HG02870 (cell line): Measurements from ENCODE around the gene GP5.

Experiments used
- ATAC-seq: cut with Tn5 transposase; IDR thresholded peaks from one replicate; pipeline ENCODE4 v1.9.1; 2021; ENCODE audit warnings: mild to moderate bottlenecking, moderate library complexity; ENCODE audit not compliant: unreplicated experiment

The GP5 gene

DNA sequence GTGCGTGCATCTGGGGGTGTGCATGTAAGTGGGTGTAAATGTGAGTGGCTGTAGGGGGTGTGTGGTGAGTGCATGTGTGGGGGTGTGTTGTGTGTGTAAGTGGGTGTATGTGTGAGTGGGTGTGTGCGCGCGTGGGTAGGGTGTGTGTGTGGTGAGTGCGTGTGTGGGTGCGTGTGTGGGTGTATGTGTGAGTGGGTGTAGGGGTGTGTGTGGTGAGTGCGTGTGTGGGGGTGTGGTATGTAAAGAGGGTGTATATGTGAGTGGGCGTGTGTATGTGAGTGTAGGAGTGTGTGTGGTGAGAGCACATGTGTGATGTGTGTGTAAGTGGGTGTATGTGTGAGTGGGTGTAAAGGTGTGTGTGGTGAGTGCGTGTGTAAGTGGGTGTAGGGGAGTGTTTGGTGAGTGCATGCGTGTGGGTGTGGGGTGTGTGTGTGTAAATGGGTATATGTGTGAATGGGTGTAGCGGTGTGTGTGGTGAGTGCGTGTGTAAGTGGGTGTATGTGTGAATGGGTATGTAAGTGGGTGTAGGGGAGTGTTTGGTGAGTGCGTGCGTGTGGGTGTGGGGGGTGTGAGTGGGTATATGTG is 47.0 kb downstream of the GP5 start:
- ATAC-seq, result no peak

DNA sequence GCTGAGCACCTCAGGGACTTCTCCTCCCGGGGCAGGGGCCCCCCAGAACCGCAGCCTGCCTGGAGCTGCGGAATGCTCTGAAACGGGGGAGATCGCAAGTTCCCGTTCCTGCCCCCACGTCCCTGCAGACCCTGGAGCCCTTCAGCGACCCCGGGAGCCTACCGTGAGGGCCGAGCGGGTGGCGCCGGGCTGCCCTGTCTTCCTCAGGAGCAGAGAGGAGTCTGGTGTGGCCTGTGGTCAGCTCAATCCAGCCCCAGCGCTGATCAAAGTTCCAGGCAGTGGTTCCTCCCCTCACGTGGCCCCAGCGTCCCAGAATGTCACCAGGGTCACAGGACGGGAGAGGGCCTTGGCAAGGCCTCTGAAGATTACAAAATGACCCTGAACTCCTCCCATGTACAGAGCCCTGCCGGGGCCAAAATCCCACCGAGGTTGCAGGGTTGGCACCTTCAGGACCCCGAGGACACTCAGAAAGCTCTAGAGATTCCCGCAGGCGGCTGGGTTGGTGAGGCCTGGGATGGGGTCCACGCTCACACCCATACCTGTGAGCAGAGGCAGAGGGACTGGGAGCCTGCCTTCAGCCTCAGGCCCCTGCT is 47.9 kb downstream of the GP5 start, which contains the start of gene CPN2:
CPN2 (minus strand) TSS at position 249 of the 593 bp plus-strand sequence. CDS start 8,626 bp downstream, outside the sequence.
- ATAC-seq, result no peak

DNA sequence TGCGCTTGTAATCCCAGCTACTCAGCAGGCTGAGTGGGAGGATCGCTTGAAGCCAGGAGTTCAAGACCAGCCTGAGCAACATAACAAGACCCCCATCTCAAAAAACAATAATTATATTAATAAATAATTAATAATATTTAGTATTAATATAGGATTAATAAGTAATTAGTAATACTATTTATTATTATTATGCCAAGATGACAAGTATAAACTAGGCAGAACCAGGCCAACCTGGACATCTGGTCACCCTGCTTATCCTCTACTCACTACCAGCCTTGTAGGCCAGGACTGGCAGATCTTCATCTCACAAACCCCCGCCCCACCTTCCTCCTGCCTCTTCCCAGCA is 48.4 kb downstream of the GP5 start:
- no peak for ATAC-seq

- ATAC-seq, result no peak
Observed at GRCh38 chr3:194348354-194348753, 50.7 kb downstream of the GP5 start.

GRCh38 chr3:194346621-194347020 is 52.4 kb downstream of the GP5 start:
- ATAC-seq, result no peak

- no peak for ATAC-seq
Observed at GRCh38 chr3:194346035-194346434, 53.0 kb downstream of the GP5 start.
